A549 (cell line): ENCODE measurements around the gene SLC23A2. TPM values are rescaled to one million over a fixed set of nuclear protein-coding genes. Genes with fewer than 3 reads are reported as not detected.
A peak's percentile ranks its signal among the peaks of the same experiment; 100 is the strongest.
"Not testable (repeated sequence)": the region's sequence is repeated elsewhere in the genome, so short reads cannot be mapped to it uniquely, and the experiment has no call there.

Experiments used
- ATAC-seq, 2 experiments: fragments of 200-7000 bp in 1 of 2; fragments of >200 bp in 1 of 2; cut with Nextera tagmentation in 1 of 2; cut with Tn5 transposase in 1 of 2; 3 replicates each; pipeline versions ENCODE4 v1.8.0 to v1.9.1; 2018 to 2020; ENCODE audit warnings: mild to moderate bottlenecking in 1 of 2, moderate library complexity in 1 of 2
- CTCF ChIA-PET: fragments of 300-600 bp; sonication (Branson Sonifier 250); formaldehyde crosslinking; extraction: SDS; loops from one replicate; lab custom pipeline; 2021; ENCODE audit warnings: antibody characterized with exemption, inconsistent platforms; lab: Yijun Ruan, JAX
- POLR2A ChIA-PET: fragments of 350-600 bp; formaldehyde crosslinking; extraction: SDS; loops from one replicate; lab custom pipeline; 2021; ENCODE audit warnings: antibody characterized with exemption, inconsistent platforms; lab: Yijun Ruan, JAX
- DNase-seq, 2 experiments: peaks; one replicate each; pipeline versions ENCODE4 v3.0.0 to v3.0.0-alpha.2; 2011 to 2016; ENCODE audit warnings: low read depth in 1 of 2, low spot score in 1 of 2
- FAIRE-seq: peaks from 2 replicates; lab custom pipeline; 2011; peaks lifted over from hg19 to GRCh38; lab: Jason Lieb, UNC
- H3K27ac ChIP-seq, 2 experiments: fragments of >200 bp; sonication (Bioruptor Twin); formaldehyde crosslinking; 3 replicates each; pipeline ENCODE4 v1.5.1; 2016 to 2017
- H3K4me1 ChIP-seq: fragments of >200 bp; sonication (Bioruptor Twin); formaldehyde crosslinking; 3 replicates; pipeline ENCODE4 v1.6.1; 2016
- H3K4me2 ChIP-seq: fragments of >200 bp; sonication (Bioruptor Twin); formaldehyde crosslinking; 3 replicates; pipeline ENCODE4 v1.6.1; 2016
- H3K4me3 ChIP-seq: fragments of >200 bp; sonication (Bioruptor Twin); formaldehyde crosslinking; 3 replicates; pipeline ENCODE4 v1.5.1; 2016
- H3K9me3 ChIP-seq: fragments of >200 bp; sonication (Bioruptor Twin); formaldehyde crosslinking; 3 replicates; pipeline ENCODE4 v1.6.1; 2016
- CBX2 ChIP-seq: fragments of 200-600 bp; sonication (generic); IDR thresholded peaks from 2 replicates; pipeline ENCODE4 v1.6.1; 2016; ENCODE audit warnings: low read depth, mild to moderate bottlenecking, borderline replicate concordance
- CEBPB ChIP-seq, 2 experiments: fragments of >200 bp in 1 of 2; sonication (Bioruptor Twin) in 1 of 2; formaldehyde crosslinking in 1 of 2; IDR thresholded peaks; 2 replicates each; pipeline ENCODE4 v1.6.1; 2012 to 2016
- CHD4 ChIP-seq: fragments of 200-600 bp; sonication (generic); IDR thresholded peaks from 2 replicates; pipeline ENCODE4 v1.6.1; 2016; ENCODE audit warnings: antibody characterized with exemption, mild to moderate bottlenecking, borderline replicate concordance
- EHF ChIP-seq: fragments of 250-450 bp; sonication (Bioruptor Pico); IDR thresholded peaks from 2 replicates; pipeline ENCODE4 v1.5.0; 2020; ENCODE audit warnings: mild to moderate bottlenecking
- ESRRA ChIP-seq: fragments of 150-350 bp; IDR thresholded peaks from 2 replicates; pipeline ENCODE4 v1.6.1; 2014; ENCODE audit warnings: mild to moderate bottlenecking, low read length, borderline replicate concordance
- FOXS1 ChIP-seq: fragments of 250-450 bp; sonication (Bioruptor Pico); IDR thresholded peaks from 2 replicates; pipeline ENCODE4 v1.5.0; 2020; ENCODE audit warnings: mild to moderate bottlenecking, moderate library complexity
- HMGXB4 ChIP-seq: fragments of 250-450 bp; sonication (Bioruptor Pico); IDR thresholded peaks from 2 replicates; pipeline ENCODE4 v1.5.0; 2021; ENCODE audit warnings: mild to moderate bottlenecking, moderate library complexity, borderline replicate concordance
- HOXB13 ChIP-seq: fragments of 250-450 bp; sonication (Bioruptor Pico); IDR thresholded peaks from 2 replicates; pipeline ENCODE4 v1.5.0; 2020; ENCODE audit warnings: low read depth, mild to moderate bottlenecking, moderate library complexity
- JUNB ChIP-seq: fragments of >200 bp; sonication (Bioruptor Twin); formaldehyde crosslinking; IDR thresholded peaks from 2 replicates; pipeline ENCODE4 v1.6.1; 2016
- KDM5A ChIP-seq: fragments of 200-600 bp; sonication (generic); IDR thresholded peaks from 2 replicates; pipeline ENCODE4 v1.6.1; 2016; ENCODE audit warnings: antibody characterized with exemption, mild to moderate bottlenecking
- MAFK ChIP-seq: fragments of 450-650 bp; IDR thresholded peaks from 2 replicates; pipeline ENCODE4 v1.6.1; 2014; ENCODE audit not compliant: partially characterized antibody
- NFE2L2 ChIP-seq: fragments of 150-350 bp; conservative IDR thresholded peaks from 2 replicates; pipeline ENCODE4 v1.6.1; 2014; ENCODE audit warnings: low read length
- RAD21 ChIP-seq, 2 experiments: fragments of >200 bp in 1 of 2; sonication (Bioruptor Twin) in 1 of 2; formaldehyde crosslinking in 1 of 2; IDR thresholded peaks in 1 of 2; conservative IDR thresholded peaks in 1 of 2; 2 replicates in 1 of 2; 3 replicates in 1 of 2; pipeline ENCODE4 v1.6.1; 2012 to 2018; ENCODE audit warnings: inconsistent platforms in 1 of 2
- RCOR1 ChIP-seq: fragments of 150-350 bp; IDR thresholded peaks from 2 replicates; pipeline ENCODE4 v1.6.1; 2014; ENCODE audit warnings: antibody characterized with exemption, low read length, low read depth
- ZFP36 ChIP-seq: fragments of 450-650 bp; IDR thresholded peaks from 2 replicates; pipeline ENCODE4 v1.6.1; 2014; ENCODE audit warnings: borderline replicate concordance; ENCODE audit not compliant: partially characterized antibody
- ZSCAN20 ChIP-seq: fragments of 250-450 bp; sonication (Bioruptor Pico); IDR thresholded peaks from 2 replicates; pipeline ENCODE4 v1.8.0; 2022; ENCODE audit warnings: mild to moderate bottlenecking, moderate library complexity
- WGBS: methylation state at CpG from one replicate; pipeline ENCODE4 v1.1.6; 2017; ENCODE audit errors: missing lambda C conversion rate; 5-methylcytosine and 5-hydroxymethylcytosine counted together
- polyA plus RNA-seq, 4 experiments: library from polyadenylated mRNA; depleted of rRNA in 3 of 4; stranded (reverse); fragments of >200 nt; fragmentation: RNase III in 1 of 4; extraction: RNeasy Plus Mini Kit Qiagen cat#74134 plus additional on column Dnase treatment in 1 of 4; gene quantifications; 2 replicates in 3 of 4; 3 replicates in 1 of 4; pipeline ENCODE4 v1.2.3, GENCODE V29; 2011 to 2017
- TF ChIP-seq, protein P1 (sequence below): fragments of 150-350 bp; IDR thresholded peaks from 2 replicates; pipeline ENCODE4 v1.6.1; 2014; ENCODE audit warnings: low read depth, mild to moderate bottlenecking, low read length

The SLC23A2 gene
- polyA plus RNA-seq, 2 of the 4 experiments (the other 2 are of a cell fraction), result 13.1 to 47.8 TPM

DNA sequence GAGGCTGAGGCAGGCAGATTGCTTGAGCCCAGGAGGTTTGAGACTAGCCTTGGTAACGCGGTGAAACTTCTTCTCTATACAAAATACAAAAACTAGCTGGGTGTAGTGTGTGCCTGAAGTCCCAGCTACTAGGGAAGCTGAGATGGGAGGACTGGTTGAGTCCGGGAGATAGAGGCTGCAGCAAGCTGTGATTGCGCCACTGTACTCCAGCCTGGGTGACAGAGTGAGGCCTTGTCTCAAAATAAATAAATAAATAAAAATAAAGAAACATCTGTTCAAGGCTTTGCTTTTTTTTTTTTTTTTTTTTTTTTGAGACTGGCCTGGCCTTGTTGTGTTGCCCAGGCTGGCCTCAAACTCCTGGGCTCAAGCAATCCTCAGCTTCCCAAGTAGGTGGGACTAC is 23.7 kb upstream of the SLC23A2 start:
- ChIA-PET CTCF (interaction anchor here (0.7 to 1.2 kb wide), 2 partner anchors 61 to 75 kb away, joined by 3 to 4 read pairs; no protein-coding TSS in a partner anchor), POLR2A (no interaction called here)
- TF ChIP-seq ESRRA, result no peak
- no peak for TF ChIP-seq ZSCAN20 (CRISPR knock-in tag)
- TF ChIP-seq, protein P1, sequence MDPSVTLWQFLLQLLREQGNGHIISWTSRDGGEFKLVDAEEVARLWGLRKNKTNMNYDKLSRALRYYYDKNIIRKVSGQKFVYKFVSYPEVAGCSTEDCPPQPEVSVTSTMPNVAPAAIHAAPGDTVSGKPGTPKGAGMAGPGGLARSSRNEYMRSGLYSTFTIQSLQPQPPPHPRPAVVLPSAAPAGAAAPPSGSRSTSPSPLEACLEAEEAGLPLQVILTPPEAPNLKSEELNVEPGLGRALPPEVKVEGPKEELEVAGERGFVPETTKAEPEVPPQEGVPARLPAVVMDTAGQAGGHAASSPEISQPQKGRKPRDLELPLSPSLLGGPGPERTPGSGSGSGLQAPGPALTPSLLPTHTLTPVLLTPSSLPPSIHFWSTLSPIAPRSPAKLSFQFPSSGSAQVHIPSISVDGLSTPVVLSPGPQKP, result no peak
- peak in 1 of 2 experiments; percentile 19; a peak in 1 of 4 replicates for TF ChIP-seq CEBPB (IDR thresholded peaks at IDR 0.05)
- H3K27ac ChIP-seq, result no peak overlapping the region
- no peak overlapping the region for H3K4me2 ChIP-seq
- no peak for DNase-seq
- peaks cover 13% of the 10 kb centered on the region; the same call in 2 of the 3 replicates for H3K4me1 ChIP-seq
- no peak overlapping the region for H3K4me3 ChIP-seq
- no peaks in the 10 kb centered on the region for H3K9me3 ChIP-seq
- 95% methylated on average over 4 of the region's 4 CpGs for WGBS
- FAIRE-seq, result no peak
- ATAC-seq, result no peak; a peak in 1 of 6 replicates

DNA sequence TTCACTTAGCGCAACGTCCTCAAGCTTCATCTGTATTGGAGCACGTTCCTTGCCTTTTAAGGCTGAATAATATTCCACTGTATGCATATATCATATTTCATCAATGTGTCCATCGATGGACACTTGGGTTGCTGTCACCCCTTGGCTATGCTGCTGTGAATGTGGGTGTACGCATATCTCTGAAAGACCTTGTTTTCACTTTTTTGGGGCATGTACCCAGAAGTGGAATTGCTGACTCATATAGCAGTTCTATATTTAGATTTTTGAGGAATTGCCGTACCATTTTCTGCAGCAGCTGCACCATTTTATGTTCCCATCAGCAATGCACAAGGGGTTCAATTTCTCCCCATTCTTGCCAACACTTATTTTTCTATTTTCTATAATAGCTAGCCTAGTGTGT is 22.8 kb upstream of the SLC23A2 start:
- FAIRE-seq, result no peak
- CTCF ChIA-PET, result interaction anchor here (0.6 to 1.2 kb wide), 3 partner anchors 61 to 76 kb away, joined by 3 to 4 read pairs (median 3); no protein-coding TSS in a partner anchor
- no peak for DNase-seq
- no peak overlapping the region for H3K4me2 ChIP-seq
- H3K4me1 ChIP-seq, result peaks cover 13% of the 10 kb centered on the region; the same call in 2 of the 3 replicates
- POLR2A ChIA-PET, result no interaction called here
- peak overlapping the region in 1 of 2 experiments; percentile 7; a peak in 1 of 6 replicates for H3K27ac ChIP-seq
- no peak for TF ChIP-seq CHD4
- TF ChIP-seq MAFK, result peak; percentile 58
- no peaks in the 10 kb centered on the region for H3K9me3 ChIP-seq
- WGBS, result 87% methylated on average over 6 of the region's 6 CpGs
- H3K4me3 ChIP-seq, result no peak overlapping the region
- no peak for ATAC-seq

- 94% methylated on average over 4 of the region's 4 CpGs for WGBS
- FAIRE-seq, DNase-seq, H3K4me2 ChIP-seq, H3K4me3 ChIP-seq, POLR2A ChIA-PET, ATAC-seq, H3K9me3 ChIP-seq, H3K27ac ChIP-seq: not testable (repeated sequence)
- H3K4me1 ChIP-seq, result peaks cover 13% of the 10 kb centered on the region; the same call in 2 of the 3 replicates
- CTCF ChIA-PET, result interaction anchor here (0.8 kb wide), 1 partner anchor 199 kb away, joined by 3 read pairs; no protein-coding TSS in a partner anchor
Measured at GRCh38 chr20:5023171-5023570, 21.9 kb upstream of the SLC23A2 start.

DNA sequence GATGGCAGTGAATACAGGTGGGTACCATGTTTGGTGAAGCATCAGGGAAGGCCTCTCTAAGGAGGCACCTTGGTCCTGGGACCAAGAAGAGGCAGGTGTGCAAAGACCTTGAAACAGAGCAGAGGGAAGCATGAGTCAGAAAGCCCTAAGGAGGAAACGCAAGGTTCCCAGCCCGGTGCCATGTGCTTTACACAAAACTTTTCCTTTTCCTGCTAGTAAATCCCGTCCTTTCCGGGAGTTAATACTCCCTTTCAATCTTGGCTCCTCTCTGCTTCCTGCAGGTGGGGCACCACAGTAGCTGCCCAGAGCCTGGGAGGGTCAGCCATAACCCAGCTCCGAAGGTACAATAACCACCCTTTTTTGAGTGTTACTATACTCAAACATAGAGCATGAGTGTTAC is 19.4 kb upstream of the SLC23A2 start:
- peak in 1 of 2 experiments; percentile 54; a peak in 2 of 6 replicates for ATAC-seq
- Histone ChIP-seq H3K27ac (no peak overlapping the region), H3K9me3 (no peaks in the 10 kb centered on the region), H3K4me3 (no peak overlapping the region), H3K4me2 (no peak overlapping the region), H3K4me1 (peaks cover 13% of the 10 kb centered on the region; the same call in 2 of the 3 replicates)
- no peak for TF ChIP-seq KDM5A
- no peak for TF ChIP-seq ZFP36
- no peak for TF ChIP-seq CBX2
- no peak for TF ChIP-seq EHF (CRISPR knock-in tag)
- WGBS, result 82% methylated on average over 5 of the region's 5 CpGs
- DNase-seq, result no peak
- no peak for FAIRE-seq
- ChIA-PET CTCF (interaction anchor here (1.0 to 1.5 kb wide), 4 partner anchors 14 to 65 kb away, joined by 3 read pairs; no protein-coding TSS in a partner anchor), POLR2A (no interaction called here)

DNA sequence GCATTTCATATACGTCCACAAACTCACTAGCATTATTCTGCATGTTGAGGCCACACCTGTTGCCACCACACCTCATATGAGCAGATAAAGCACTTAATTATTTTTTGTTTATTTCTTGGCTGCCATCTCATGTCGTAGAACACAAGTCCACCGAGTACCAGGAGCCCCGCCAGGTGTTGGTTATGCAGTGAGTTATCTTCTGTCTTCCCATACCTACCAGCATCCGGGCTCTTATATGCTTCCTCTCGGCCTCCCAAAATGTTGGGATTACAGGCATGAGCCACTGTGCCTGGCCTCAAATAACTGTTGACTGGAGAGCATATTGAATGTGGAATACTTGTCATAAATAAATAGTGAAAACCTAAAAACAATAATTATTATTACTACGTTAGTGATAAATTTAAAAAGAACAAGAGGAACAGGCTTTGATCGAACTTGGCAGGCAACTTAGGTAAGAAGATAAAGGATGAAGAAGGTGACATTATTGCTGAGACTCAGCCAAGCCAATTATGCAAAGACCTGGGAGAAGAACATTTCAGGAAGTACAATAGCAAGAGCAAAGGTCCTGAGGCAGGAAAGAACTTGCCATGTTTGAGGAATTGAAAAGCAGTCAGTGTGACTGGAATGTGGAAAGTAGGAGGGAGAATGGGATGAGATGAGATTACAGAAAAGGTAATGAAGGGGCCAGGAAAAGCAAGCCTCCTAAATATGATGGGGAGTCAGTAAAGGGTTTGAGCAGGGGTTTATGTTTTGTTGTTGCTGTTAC is 12.6 kb upstream of the SLC23A2 start:
- DNase-seq (no peak), ATAC-seq (no peak), FAIRE-seq (no peak)
- ChIA-PET POLR2A (no interaction called here), CTCF (no interaction called here)
- Histone ChIP-seq H3K4me3 (no peak overlapping the region), H3K4me2 (no peak overlapping the region), H3K4me1 (0 out of 3 replicates have a peak, but pooled peaks cover 2% of the 10 kb centered on the region), H3K9me3 (no peaks in the 10 kb centered on the region), H3K27ac (no peak overlapping the region)
- WGBS, result 78% methylated on average over 8 of the region's 8 CpGs
- TF ChIP-seq CBX2, result no peak
- TF ChIP-seq NFE2L2, result no peak
- no peak for TF ChIP-seq RCOR1
- no peak for TF ChIP-seq CEBPB (IDR thresholded peaks at IDR 0.05)
- TF ChIP-seq ESRRA, result no peak
- TF ChIP-seq JUNB, result no peak
- no peak for TF ChIP-seq FOXS1 (CRISPR knock-in tag)
- no peak for TF ChIP-seq RAD21 (conservative IDR thresholded peaks at IDR 0.05 in 1 of 2, IDR thresholded peaks at IDR 0.05 in 1 of 2)
- no peak for TF ChIP-seq HMGXB4 (CRISPR knock-in tag)
- no peak for TF ChIP-seq HOXB13 (CRISPR knock-in tag)
